Ramos (cell line): ENCODE data around the gene CCDC170.
"Not testable (repeated sequence)": the region's sequence is repeated elsewhere in the genome, so short reads cannot be mapped to it uniquely, and the experiment has no call there.

Experiments used
- in situ Hi-C: fragments of 300-500 bp; cut with MboI; formaldehyde crosslinking; loops from one replicate; pipeline ENCODE4 v1.14.3; 2022; ENCODE audit warnings: low sequenced_read_pairs; ENCODE audit not compliant: unreplicated experiment

Gene CCDC170

GRCh38 chr6:151539506-151540268, 45.9 kb downstream of the CCDC170 start:
- in situ Hi-C loops = no loop called here

- in situ Hi-C loops = no loop called here
Observed at GRCh38 chr6:151544453-151544852, 50.6 kb downstream of the CCDC170 start.

- in situ Hi-C loops = not testable (repeated sequence)
Observed at GRCh38 chr6:151544884-151545283, 51.1 kb downstream of the CCDC170 start.

- in situ Hi-C loops = no loop called here
Observed at GRCh38 chr6:151546941-151547659, 53.3 kb downstream of the CCDC170 start.

- in situ Hi-C loops = no loop called here
Observed at GRCh38 chr6:151548201-151548600, 54.4 kb downstream of the CCDC170 start.

GRCh38 chr6:151549790-151550189, 56.0 kb downstream of the CCDC170 start:
- in situ Hi-C loops = no loop called here

- in situ Hi-C loops = no loop called here
Observed at GRCh38 chr6:151550618-151551017, 56.8 kb downstream of the CCDC170 start.

GRCh38 chr6:151551223-151551857, 57.5 kb downstream of the CCDC170 start:
- in situ Hi-C loops = no loop called here

GRCh38 chr6:151553416-151554165, 59.8 kb downstream of the CCDC170 start:
- in situ Hi-C loops = no loop called here

- in situ Hi-C loops = no loop called here
Observed at GRCh38 chr6:151561238-151561637, 67.4 kb downstream of the CCDC170 start.

- in situ Hi-C loops = no loop called here
Observed at GRCh38 chr6:151564654-151565053, 70.8 kb downstream of the CCDC170 start.

GRCh38 chr6:151565940-151566339, 72.1 kb downstream of the CCDC170 start:
- in situ Hi-C loops = no loop called here

- in situ Hi-C loops = no loop called here
Observed at GRCh38 chr6:151566557-151566956, 72.7 kb downstream of the CCDC170 start.

- in situ Hi-C loops = no loop called here
Observed at GRCh38 chr6:151576633-151577032, 82.8 kb downstream of the CCDC170 start.

- in situ Hi-C loops = no loop called here
Observed at GRCh38 chr6:151577257-151577656, 83.4 kb downstream of the CCDC170 start.

- in situ Hi-C loops = no loop called here
Observed at GRCh38 chr6:151585741-151586140, 91.9 kb downstream of the CCDC170 start.

- in situ Hi-C loops = no loop called here
Observed at GRCh38 chr6:151589667-151590066, 95.8 kb downstream of the CCDC170 start.

GRCh38 chr6:151590742-151591141, 96.9 kb downstream of the CCDC170 start:
- in situ Hi-C loops = no loop called here

GRCh38 chr6:151592449-151593159, 98.8 kb downstream of the CCDC170 start:
- in situ Hi-C loops = no loop called here
